Colonic mucosa (tissue), 4 donors: ENCODE measurements around the gene CLDN2. TPM values are rescaled to one million over a fixed set of nuclear protein-coding genes. Genes with fewer than 3 reads are reported as not detected.

ENCODE experiments used
- DNase-seq: peaks from one replicate; pipeline ENCODE4 v3.0.0-alpha.2; 2020
- H3K27ac ChIP-seq: fragments of 200-600 bp; one replicate; pipeline ENCODE4 v1.8.0; 2021
- H3K27me3 ChIP-seq: fragments of 200-600 bp; one replicate; pipeline ENCODE4 v1.8.0; 2021
- H3K36me3 ChIP-seq: fragments of 200-600 bp; one replicate; pipeline ENCODE4 v1.8.0; 2021
- H3K4me1 ChIP-seq: fragments of 200-600 bp; one replicate; pipeline ENCODE4 v1.8.0; 2021; ENCODE audit warnings: mild to moderate bottlenecking
- H3K4me3 ChIP-seq: fragments of 200-600 bp; one replicate; pipeline ENCODE4 v1.8.0; 2021
- H3K9ac ChIP-seq, 2 donors: one replicate each; pipeline ENCODE4 v1.7.0; 2013; ENCODE audit warnings: control low read depth in 2 of 2, low read depth in 2 of 2, low read length in 2 of 2
- H3K9me3 ChIP-seq: fragments of 200-600 bp; one replicate; pipeline ENCODE4 v1.8.0; 2021
- CTCF ChIP-seq: fragments of 200-600 bp; IDR thresholded peaks from one replicate; pipeline ENCODE4 v1.8.0; 2022; ENCODE audit warnings: antibody characterized with exemption, mild to moderate bottlenecking
- intact Hi-C: fragments of 100-400 bp; cut with DNase I; formaldehyde crosslinking; loops from one replicate; pipeline ENCODE4 v1.14.1; 2022
- total RNA-seq, 2 donors: library from RNA; stranded (reverse); fragmentation: NEBNext Ultra II Directional in 1 of 2; extraction: Animal tissue kit (Norgen Biotek cat#: 25700) in 1 of 2; gene quantifications; one replicate each; pipeline ENCODE4 v1.2.1, GENCODE V29; 2021
- donor health status: healthy.
- donor health status: DM: no; HTN: no; CAD: no.
- donor health status: DM: no; HTN: no; CAD: no.

Gene CLDN2
- total RNA-seq, 2 donors from 2014 or later: 0.58 to 1.9 TPM

DNA sequence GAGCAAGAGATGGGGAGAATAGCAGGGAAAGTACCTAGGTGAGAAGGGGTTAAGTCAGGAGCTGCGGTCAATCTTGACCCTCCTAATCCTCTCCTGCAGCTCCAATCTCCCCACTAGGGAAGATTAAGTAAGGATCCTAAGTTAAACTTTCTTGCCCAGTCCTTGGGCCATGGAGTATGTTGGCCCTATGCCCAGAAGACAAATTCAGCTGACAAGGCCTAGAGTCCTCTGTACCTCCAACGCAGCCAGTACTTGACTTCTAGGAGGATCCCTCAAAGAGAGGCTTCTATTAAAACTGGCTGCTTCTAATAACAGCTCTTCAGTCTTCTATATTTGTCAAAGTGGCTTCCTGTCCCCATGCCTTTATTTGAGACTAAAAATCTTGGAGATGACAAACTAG is 1.4 kb downstream of the CLDN2 start:
- DNase-seq: no peak
- Histone ChIP-seq H3K9ac (no peak overlapping the region), H3K4me3 (no peak overlapping the region), H3K27ac (no peak overlapping the region), H3K36me3 (no peaks in the 10 kb centered on the region), H3K27me3 (no peaks in the 10 kb centered on the region), H3K9me3 (no peaks in the 10 kb centered on the region), H3K4me1 (no peaks in the 10 kb centered on the region)
- TF ChIP-seq CTCF: no peak
- intact Hi-C loops: no loop called here

DNA sequence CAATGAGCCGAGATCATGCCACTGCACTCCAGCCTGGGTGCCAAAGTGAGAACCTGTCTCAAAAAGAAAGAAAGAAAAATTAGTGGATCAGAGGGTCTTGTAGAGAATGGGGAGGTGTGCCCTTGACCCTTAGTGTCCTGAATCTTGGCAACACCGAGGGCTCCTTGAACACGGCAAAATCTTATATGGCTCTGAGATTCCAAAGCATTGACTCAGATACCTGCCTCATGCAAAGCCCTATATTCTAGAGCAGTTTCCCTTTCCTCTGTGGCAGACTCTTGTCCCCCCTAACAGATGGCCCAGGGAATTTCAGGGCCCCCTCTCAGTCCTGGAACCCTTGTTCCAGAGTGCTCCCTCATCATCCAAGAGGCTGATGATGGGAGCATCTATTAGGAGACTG is 6.8 kb downstream of the CLDN2 start:
- Histone ChIP-seq H3K9ac (no peak overlapping the region), H3K4me3 (no peak overlapping the region), H3K36me3 (no peaks in the 10 kb centered on the region), H3K27me3 (no peaks in the 10 kb centered on the region), H3K27ac (no peak overlapping the region), H3K9me3 (no peaks in the 10 kb centered on the region), H3K4me1 (no peaks in the 10 kb centered on the region)
- TF ChIP-seq CTCF: no peak
- intact Hi-C loops: no loop called here
- no peak for DNase-seq

GRCh38 chrX:106927700-106928099 is 7.5 kb downstream of the CLDN2 start:
- no peak overlapping the region for H3K9ac ChIP-seq
- DNase-seq: no peak
- H3K9me3 ChIP-seq: no peaks in the 10 kb centered on the region
- no peaks in the 10 kb centered on the region for H3K4me1 ChIP-seq
- no peaks in the 10 kb centered on the region for H3K36me3 ChIP-seq
- no peak for TF ChIP-seq CTCF
- H3K4me3 ChIP-seq: no peak overlapping the region
- no peaks in the 10 kb centered on the region for H3K27me3 ChIP-seq
- intact Hi-C loops: no loop called here
- H3K27ac ChIP-seq: no peak overlapping the region

GRCh38 chrX:106928227-106928626 is 8.0 kb downstream of the CLDN2 start:
- H3K4me3 ChIP-seq: no peak overlapping the region
- no peak overlapping the region for H3K27ac ChIP-seq
- no peaks in the 10 kb centered on the region for H3K36me3 ChIP-seq

GRCh38 chrX:106931831-106932491 is 11.8 kb downstream of the CLDN2 start:
- H3K9me3 ChIP-seq: no peaks in the 10 kb centered on the region
- peaks cover 3% of the 10 kb centered on the region for H3K4me1 ChIP-seq
- no peaks in the 10 kb centered on the region for H3K27me3 ChIP-seq
- TF ChIP-seq CTCF: no peak
- no peaks in the 10 kb centered on the region for H3K36me3 ChIP-seq
- no peak for DNase-seq
- H3K4me3 ChIP-seq: no peak overlapping the region
- no peak overlapping the region for H3K27ac ChIP-seq
- intact Hi-C loops: no loop called here
- no peak overlapping the region for H3K9ac ChIP-seq

More at GRCh38 chrX:106928227-106928626, 8.0 kb downstream of the CLDN2 start:
- no peaks in the 10 kb centered on the region for H3K9me3 ChIP-seq
- peaks cover 3% of the 10 kb centered on the region for H3K4me1 ChIP-seq
- no peaks in the 10 kb centered on the region for H3K27me3 ChIP-seq
- no peak overlapping the region for H3K9ac ChIP-seq
- intact Hi-C loops: no loop called here
- DNase-seq: no peak
- no peak for TF ChIP-seq CTCF
